GM18870 (cell line): Measurements from ENCODE around the gene GAS2L2.

Experiments used
- ATAC-seq: cut with Tn5 transposase; IDR thresholded peaks from one replicate; pipeline ENCODE4 v1.9.1; 2021; ENCODE audit warnings: moderate library complexity; ENCODE audit not compliant: unreplicated experiment

The GAS2L2 gene

GRCh38 chr17:35701491-35701890, 51.5 kb downstream of the GAS2L2 start:
- ATAC-seq: no peak

GRCh38 chr17:35700150-35700549, 52.9 kb downstream of the GAS2L2 start:
- no peak for ATAC-seq

- ATAC-seq: no peak
Observed at GRCh38 chr17:35698800-35699199, 54.2 kb downstream of the GAS2L2 start.

GRCh38 chr17:35695613-35696012, 57.4 kb downstream of the GAS2L2 start:
- ATAC-seq: no peak

GRCh38 chr17:35694906-35695305, 58.1 kb downstream of the GAS2L2 start:
- ATAC-seq: no peak
